GM12891 (cell line): ENCODE results near the gene DDAH2.

Experiments used
- DNase-seq: peaks from one replicate; pipeline ENCODE4 v3.0.0; 2011; ENCODE audit warnings: low spot score; ENCODE audit not compliant: insufficient read length
- FAIRE-seq: peaks from 2 replicates; lab custom pipeline; 2011; peaks lifted over from hg19 to GRCh38; lab: Jason Lieb, UNC
- PAX5 ChIP-seq: IDR thresholded peaks from 2 replicates; pipeline ENCODE4 v1.6.1; 2011; ENCODE audit warnings: low read length, moderate library complexity, mild to moderate bottlenecking; ENCODE audit not compliant: insufficient read depth, severe bottlenecking
- POLR2A ChIP-seq: IDR thresholded peaks from 2 replicates; pipeline ENCODE4 v1.6.1; 2011; ENCODE audit warnings: low read depth, low read length, control low read depth
- POLR2AphosphoS5 ChIP-seq: IDR thresholded peaks from 2 replicates; pipeline ENCODE4 v1.6.1; 2011; ENCODE audit warnings: low read depth, low read length, control low read depth
- POU2F2 ChIP-seq: IDR thresholded peaks from 2 replicates; pipeline ENCODE4 v1.6.1; 2011; ENCODE audit warnings: low read depth, mild to moderate bottlenecking, control low read depth, low read length, moderate library complexity
- SPI1 ChIP-seq: IDR thresholded peaks from 2 replicates; pipeline ENCODE4 v1.6.1; 2011; ENCODE audit warnings: low read depth, low read length, control low read depth
- TAF1 ChIP-seq: IDR thresholded peaks from 2 replicates; pipeline ENCODE4 v1.6.1; 2011; ENCODE audit warnings: low read depth, low read length, control low read depth

DDAH2 gene

DNA sequence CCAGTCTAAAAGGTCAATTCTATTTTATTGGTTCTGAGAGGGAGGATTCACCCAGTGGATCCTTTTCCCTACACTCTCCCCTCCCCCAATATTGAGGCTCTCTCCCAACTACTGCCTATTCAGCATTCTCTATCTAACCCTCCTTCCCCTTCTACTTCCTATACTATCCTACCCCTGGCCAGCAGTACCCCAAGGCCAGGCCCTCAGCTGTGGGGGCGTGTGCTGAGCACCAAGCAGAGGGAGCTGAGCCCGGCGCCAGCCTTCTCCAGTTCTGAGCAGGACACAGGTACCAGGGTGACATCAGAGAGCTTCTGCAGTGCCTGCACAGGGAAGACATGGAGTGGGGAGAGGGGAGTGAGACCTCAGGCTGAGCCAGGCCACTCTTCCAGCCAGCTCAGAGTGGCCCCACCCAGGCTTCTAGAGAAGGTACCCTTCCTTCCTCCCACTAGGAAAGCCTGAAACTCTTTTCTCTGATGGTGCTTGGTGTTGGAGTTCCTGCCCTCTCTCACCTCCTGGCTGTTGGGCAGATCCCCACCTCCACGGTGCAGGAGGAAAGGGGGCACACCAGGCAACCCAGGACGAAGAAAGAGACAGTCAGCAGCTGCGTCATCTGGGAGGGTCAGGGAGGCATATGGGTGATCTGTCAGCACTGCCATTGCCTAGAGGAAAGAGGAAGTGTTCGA is 1.9 kb downstream of the DDAH2 start:
- FAIRE-seq (peak; percentile 95), DNase-seq (peak; percentile 87)
- TF ChIP-seq POLR2A, result no peak
- no peak for TF ChIP-seq TAF1
- peak; percentile 99 for TF ChIP-seq SPI1
- TF ChIP-seq POU2F2, result no peak

- TF ChIP-seq SPI1, result no peak
- no peak for TF ChIP-seq POU2F2
- TF ChIP-seq PAX5, result no peak
- TF ChIP-seq POLR2A, result no peak
- FAIRE-seq, result no peak
- no peak for DNase-seq
Observed at GRCh38 chr6:31725502-31726350, 3.4 kb downstream of the DDAH2 start.

GRCh38 chr6:31723980-31724691 is 5.0 kb downstream of the DDAH2 start:
- DNase-seq (no peak), FAIRE-seq (no peak)
- no peak for TF ChIP-seq POU2F2
- no peak for TF ChIP-seq POLR2A
- TF ChIP-seq POLR2AphosphoS5, result no peak
- TF ChIP-seq PAX5, result no peak
- TF ChIP-seq SPI1, result no peak
- no peak for TF ChIP-seq TAF1

- FAIRE-seq, result no peak
- TF ChIP-seq SPI1 (no peak), POLR2AphosphoS5 (no peak)
- DNase-seq, result no peak
Observed at GRCh38 chr6:31723245-31723979, 5.7 kb downstream of the DDAH2 start, which contains the start of gene MPIG6B. TSS of gene MPIG6B (plus strand) at chr6:31723373. CDS start at chr6:31723384, 11 bp downstream.

DNA sequence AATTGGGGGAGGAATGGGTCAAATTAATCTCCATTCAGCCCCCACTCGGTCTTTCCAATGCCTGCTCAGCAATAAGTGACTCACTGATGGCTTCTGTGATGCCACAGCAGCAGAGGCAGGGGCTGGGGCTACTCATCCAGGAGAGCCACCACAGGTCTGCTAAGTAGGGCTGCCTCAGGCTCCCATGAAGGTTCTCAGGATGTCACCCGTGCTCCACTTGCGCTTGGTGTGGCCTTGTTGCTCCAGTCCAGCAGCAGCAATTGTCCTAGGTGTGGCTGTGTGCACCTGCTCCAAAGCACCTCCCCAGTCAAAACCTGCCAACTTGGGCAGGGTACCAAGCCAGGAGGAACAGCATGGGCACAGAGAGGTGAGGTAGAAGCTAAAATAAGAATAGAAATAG is 6.9 kb downstream of the DDAH2 start:
- DNase-seq (no peak), FAIRE-seq (no peak)
- TF ChIP-seq PAX5, result no peak

GRCh38 chr6:31721351-31722020 is 7.6 kb downstream of the DDAH2 start, which contains the start of gene LY6G6C:
TSS of gene LY6G6C (minus strand) at chr6:31721746. CDS start at chr6:31721679, 67 bp downstream.
- DNase-seq (no peak), FAIRE-seq (no peak)
- TF ChIP-seq SPI1 (no peak), POU2F2 (no peak), POLR2AphosphoS5 (no peak), PAX5 (no peak), TAF1 (no peak), POLR2A (no peak)

- FAIRE-seq (no peak), DNase-seq (no peak)
- TF ChIP-seq POU2F2 (no peak), POLR2A (no peak), PAX5 (no peak), POLR2AphosphoS5 (no peak), TAF1 (no peak), SPI1 (no peak)
Observed at GRCh38 chr6:31720196-31720770, 8.8 kb downstream of the DDAH2 start.

GRCh38 chr6:31719001-31719400 is 10.1 kb downstream of the DDAH2 start:
- no peak for FAIRE-seq
- TF ChIP-seq SPI1, result no peak
- no peak for TF ChIP-seq PAX5
- TF ChIP-seq POLR2AphosphoS5, result no peak
- no peak for TF ChIP-seq POLR2A
- TF ChIP-seq POU2F2, result no peak
- no peak for TF ChIP-seq TAF1
- DNase-seq, result no peak

DNA sequence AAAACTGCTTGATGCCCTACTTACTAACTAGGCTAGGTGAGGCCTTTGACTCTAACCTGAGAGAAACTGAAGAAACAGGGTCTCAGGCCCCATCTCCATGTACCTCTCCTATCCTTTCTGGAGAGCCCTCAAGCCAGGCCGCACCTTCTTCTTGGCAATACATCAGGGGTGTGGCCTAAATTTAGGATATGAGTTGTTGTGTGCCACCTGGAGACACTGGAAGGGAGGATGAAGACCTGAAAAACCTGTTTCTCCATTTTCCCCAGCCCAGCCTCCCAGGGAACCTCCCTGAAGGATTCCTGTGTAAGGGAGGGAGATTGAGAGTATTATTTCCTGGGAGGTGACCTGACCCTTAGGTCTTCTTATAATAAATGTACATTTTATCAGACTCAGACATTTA is 10.8 kb downstream of the DDAH2 start:
- FAIRE-seq (no peak), DNase-seq (no peak)
- TF ChIP-seq POLR2AphosphoS5, result no peak
- TF ChIP-seq POU2F2, result no peak
- TF ChIP-seq TAF1, result no peak
